ENCODE data around the gene LDAH. TPM values are rescaled to one million over a fixed set of nuclear protein-coding genes. Genes with fewer than 3 reads are reported as not detected.
A peak's percentile ranks its signal among the peaks of the same experiment; 100 is the strongest.

LDAH gene
- total and polyA plus RNA-seq, 3 experiments from 2014 or later = 12.7 to 32.1 (median 31.6) TPM

- Histone ChIP-seq H3K27ac (ENCODE audit: low read depth, low read length) (no peak overlapping the region), H3K4me3 (ENCODE audit: low read length) (no peak overlapping the region), H3K4me1 (ENCODE audit: insufficient read depth, low read length) (peaks cover 8% of the 10 kb centered on the region), H3K36me3 (ENCODE audit: insufficient read depth, low read length) (peaks cover 6% of the 10 kb centered on the region), H3K9me3 (ENCODE audit: low read length) (no peaks in the 10 kb centered on the region), H3K27me3 (ENCODE audit: insufficient read depth, low read length, poor library complexity, severe bottlenecking) (no peaks in the 10 kb centered on the region)
- Mint-ChIP-seq H3K27ac (peak overlapping the region in 2 of 8 donors; percentile 63), H3K9me3 (no peaks in the 10 kb centered on the region), H3K36me3 (peaks cover 5 to 81% (median 13%) of the 10 kb centered on the region in 3 donors), H3K27me3 (no peaks in the 10 kb centered on the region), H3K4me1 (peaks cover 0 to 11% (median 6%) of the 10 kb centered on the region in 3 donors), H3K4me3 (no peak overlapping the region)
- CTCF ChIA-PET = interaction anchor here (0.8 to 5.8 kb wide), 16 partner anchors 9 to 230 kb away, joined by 3 to 87 read pairs (median 5); partner anchors contain the start of genes HS1BP3, LDAH and RHOB
- peak in 1 of 5 donors; percentile 39 for DNase-seq
- POLR2A ChIA-PET = interaction anchor here (1.2 kb wide), 1 partner anchor 10 kb away, joined by 5 read pairs; the partner anchor contains the start of gene HS1BP3
These were observed 181.5 kb downstream of the LDAH start for GRCh38 chr2:20641123-20641985.

- Mint-ChIP-seq H3K27ac (no peak overlapping the region), H3K27me3 (no peaks in the 10 kb centered on the region), H3K4me3 (no peak overlapping the region), H3K9me3 (no peaks in the 10 kb centered on the region), H3K4me1 (peaks cover 0 to 11% (median 6%) of the 10 kb centered on the region in 3 donors), H3K36me3 (peaks cover 5 to 84% (median 13%) of the 10 kb centered on the region in 3 donors)
- Histone ChIP-seq H3K9me3 (ENCODE audit: low read length) (no peaks in the 10 kb centered on the region), H3K36me3 (ENCODE audit: insufficient read depth, low read length) (peaks cover 6% of the 10 kb centered on the region), H3K27ac (ENCODE audit: low read depth, low read length) (no peak overlapping the region), H3K4me1 (ENCODE audit: insufficient read depth, low read length) (peaks cover 8% of the 10 kb centered on the region), H3K4me3 (ENCODE audit: low read length) (no peak overlapping the region), H3K27me3 (ENCODE audit: insufficient read depth, low read length, poor library complexity, severe bottlenecking) (no peaks in the 10 kb centered on the region)
- ChIA-PET POLR2A (no interaction called here), CTCF (interaction anchor here (1.7 to 5.8 kb wide), 4 partner anchors 11 to 229 kb away, joined by 5 to 87 read pairs (median 32); partner anchors contain the start of genes HS1BP3 and RHOB)
- DNase-seq = peak in 1 of 5 donors; percentile 41
These were observed 182.3 kb downstream of the LDAH start for GRCh38 chr2:20640411-20641122.

GRCh38 chr2:20638646-20639430, 184.1 kb downstream of the LDAH start:
- Mint-ChIP-seq H3K36me3 (peaks cover 5 to 78% (median 11%) of the 10 kb centered on the region in 3 donors), H3K4me1 (peaks cover 2 to 11% (median 6%) of the 10 kb centered on the region in 3 donors), H3K4me3 (no peak overlapping the region), H3K27me3 (no peaks in the 10 kb centered on the region), H3K9me3 (no peaks in the 10 kb centered on the region), H3K27ac (peak overlapping the region in 1 of 8 donors; percentile 11)
- Histone ChIP-seq H3K9me3 (ENCODE audit: low read length) (no peaks in the 10 kb centered on the region), H3K27me3 (ENCODE audit: insufficient read depth, low read length, poor library complexity, severe bottlenecking) (no peaks in the 10 kb centered on the region), H3K4me1 (ENCODE audit: insufficient read depth, low read length) (peaks cover 8% of the 10 kb centered on the region), H3K27ac (ENCODE audit: low read depth, low read length) (no peak overlapping the region), H3K4me3 (ENCODE audit: low read length) (no peak overlapping the region), H3K36me3 (ENCODE audit: insufficient read depth, low read length) (peaks cover 6% of the 10 kb centered on the region)
- ChIA-PET POLR2A (no interaction called here), CTCF (interaction anchor here (1.0 to 5.8 kb wide), 2 partner anchors 12 to 192 kb away, joined by 6 to 87 read pairs; partner anchors contain the start of genes HS1BP3 and RHOB)
- DNase-seq = no peak

GRCh38 chr2:20638014-20638413, 184.9 kb downstream of the LDAH start:
- Mint-ChIP-seq H3K27ac (no peak overlapping the region), H3K27me3 (no peaks in the 10 kb centered on the region), H3K4me1 (peaks cover 2 to 7% (median 6%) of the 10 kb centered on the region in 3 donors), H3K4me3 (no peak overlapping the region), H3K9me3 (no peaks in the 10 kb centered on the region), H3K36me3 (peaks cover 5 to 72% (median 11%) of the 10 kb centered on the region in 3 donors)
- ChIA-PET CTCF (interaction anchor here (1.0 kb wide), 1 partner anchor 24 kb away, joined by 4 read pairs; no protein-coding TSS in a partner anchor), POLR2A (no interaction called here)
- peaks cover 6% of the 10 kb centered on the region for H3K36me3 ChIP-seq (ENCODE audit: insufficient read depth, low read length)
- no peaks in the 10 kb centered on the region for H3K9me3 ChIP-seq (ENCODE audit: low read length)
- H3K4me1 ChIP-seq (ENCODE audit: insufficient read depth, low read length) = peaks cover 8% of the 10 kb centered on the region
- no peak overlapping the region for H3K4me3 ChIP-seq (ENCODE audit: low read length)
- DNase-seq = peak in 1 of 5 donors; percentile 20
- no peaks in the 10 kb centered on the region for H3K27me3 ChIP-seq (ENCODE audit: insufficient read depth, low read length, poor library complexity, severe bottlenecking)
- no peak overlapping the region for H3K27ac ChIP-seq (ENCODE audit: low read depth, low read length)

- no peak overlapping the region for H3K27ac Mint-ChIP-seq
- no peaks in the 10 kb centered on the region for H3K27me3 Mint-ChIP-seq
- peaks cover 0 to 2% (median under 1%) of the 10 kb centered on the region in 3 donors for H3K4me1 Mint-ChIP-seq
- CTCF ChIA-PET = interaction anchor here (1.0 kb wide), 1 partner anchor 24 kb away, joined by 4 read pairs; no protein-coding TSS in a partner anchor
- no peaks in the 10 kb centered on the region for H3K9me3 ChIP-seq (ENCODE audit: low read length)
- H3K27me3 ChIP-seq (ENCODE audit: insufficient read depth, low read length, poor library complexity, severe bottlenecking) = no peaks in the 10 kb centered on the region
- H3K36me3 ChIP-seq (ENCODE audit: insufficient read depth, low read length) = no peaks in the 10 kb centered on the region
- DNase-seq = peak in 1 of 5 donors; percentile 33
- no peak overlapping the region for H3K27ac ChIP-seq (ENCODE audit: low read depth, low read length)
- peaks cover 2% of the 10 kb centered on the region for H3K4me1 ChIP-seq (ENCODE audit: insufficient read depth, low read length)
- POLR2A ChIA-PET = no interaction called here
- peaks cover 5 to 68% (median 11%) of the 10 kb centered on the region in 3 donors for H3K36me3 Mint-ChIP-seq
- no peak overlapping the region for H3K4me3 Mint-ChIP-seq
- no peak overlapping the region for H3K4me3 ChIP-seq (ENCODE audit: low read length)
- H3K9me3 Mint-ChIP-seq = no peaks in the 10 kb centered on the region
These were observed 185.8 kb downstream of the LDAH start for GRCh38 chr2:20637147-20637546.

GRCh38 chr2:20635675-20636584, 187.0 kb downstream of the LDAH start:
- DNase-seq = peak in 2 of 5 donors; percentile 31 to 56
- no peak overlapping the region for H3K27ac ChIP-seq (ENCODE audit: low read depth, low read length)
- no peaks in the 10 kb centered on the region for H3K36me3 ChIP-seq (ENCODE audit: insufficient read depth, low read length)
- H3K4me1 Mint-ChIP-seq = peaks cover 0 to 4% (median 0%) of the 10 kb centered on the region in 3 donors
- ChIA-PET CTCF (interaction anchor here (0.6 to 0.9 kb wide), 2 partner anchors 11 to 192 kb away, joined by 3 read pairs; no protein-coding TSS in a partner anchor), POLR2A (no interaction called here)
- H3K4me3 ChIP-seq (ENCODE audit: low read length) = no peak overlapping the region
- H3K27me3 Mint-ChIP-seq = no peaks in the 10 kb centered on the region
- H3K27me3 ChIP-seq (ENCODE audit: insufficient read depth, low read length, poor library complexity, severe bottlenecking) = no peaks in the 10 kb centered on the region
- H3K4me3 Mint-ChIP-seq = peak overlapping the region in 1 of 7 donors; percentile 65
- H3K4me1 ChIP-seq (ENCODE audit: insufficient read depth, low read length) = no peaks in the 10 kb centered on the region
- peak overlapping the region in 1 of 8 donors; percentile 21 for H3K27ac Mint-ChIP-seq
- peaks cover 0 to 60% (median 11%) of the 10 kb centered on the region in 3 donors for H3K36me3 Mint-ChIP-seq
- H3K9me3 Mint-ChIP-seq = no peaks in the 10 kb centered on the region
- no peaks in the 10 kb centered on the region for H3K9me3 ChIP-seq (ENCODE audit: low read length)
